Fibroblast of lung (primary cell): ENCODE results near the gene HDAC2.

Source experiments
- CTCF ChIP-seq, 2 donors: IDR thresholded peaks in 1 of 2; conservative IDR thresholded peaks in 1 of 2; 1 replicate in 1 of 2; 2 replicates in 1 of 2; pipeline ENCODE4 v1.5.1; 2011 to 2012; ENCODE audit warnings: low read length in 2 of 2, control low read depth in 1 of 2, inconsistent platforms in 1 of 2, low read depth in 1 of 2, mild to moderate bottlenecking in 1 of 2
- EZH2 ChIP-seq: IDR thresholded peaks from 2 replicates; pipeline ENCODE4 v1.5.1; 2012; ENCODE audit warnings: low read length, control low read depth, mild to moderate bottlenecking; ENCODE audit errors: missing control alignments

DNA sequence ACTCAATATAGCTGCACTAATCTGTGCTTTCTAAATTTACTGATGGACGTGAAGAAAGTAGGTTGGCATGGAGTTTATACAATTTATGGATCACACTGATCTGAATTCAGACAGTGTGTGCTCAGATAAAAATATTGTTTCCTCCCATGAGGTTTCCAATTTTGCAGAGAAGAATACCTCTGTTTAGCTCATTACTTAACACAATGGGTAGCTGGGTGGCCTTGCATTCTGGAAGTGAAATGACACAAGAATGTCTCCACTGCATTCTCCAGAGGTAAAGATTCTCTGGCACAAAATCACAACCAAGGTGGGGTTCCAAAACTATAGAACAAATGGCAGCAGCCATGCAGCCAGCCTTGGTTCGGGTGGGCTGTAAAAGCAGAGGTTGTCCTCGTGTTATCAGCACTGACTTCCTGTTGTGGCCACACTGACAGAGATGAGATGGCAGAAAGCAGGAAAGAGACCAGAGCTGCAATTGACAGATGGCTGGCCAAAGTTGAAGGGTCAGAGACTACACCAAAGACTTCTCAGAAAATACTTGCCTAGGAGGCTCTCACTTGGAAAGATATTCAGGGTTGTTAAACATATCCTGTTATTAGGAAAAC lies 50.2 kb downstream of the HDAC2 start:
- TF ChIP-seq CTCF (conservative IDR thresholded peaks at IDR 0.05 in 1 of 2, IDR thresholded peaks at IDR 0.05 in 1 of 2; ENCODE audit: low read depth in 1 of 2, low read length in 2 of 2) (no peak), EZH2 (no peak)
